HG03520 (cell line): ENCODE results near the gene UBE2E2.

ENCODE experiments used
- ATAC-seq: cut with Tn5 transposase; IDR thresholded peaks from one replicate; pipeline ENCODE4 v1.9.1; 2021; ENCODE audit warnings: mild to moderate bottlenecking, moderate library complexity; ENCODE audit not compliant: unreplicated experiment

The UBE2E2 gene

GRCh38 chr3:23239211-23240068 lies 36.3 kb downstream of the UBE2E2 start:
- ATAC-seq, result no peak

GRCh38 chr3:23240171-23240785 lies 37.2 kb downstream of the UBE2E2 start:
- no peak for ATAC-seq

GRCh38 chr3:23241256-23241655 lies 38.1 kb downstream of the UBE2E2 start:
- ATAC-seq, result no peak

- ATAC-seq, result no peak
Observed at GRCh38 chr3:23242106-23242505, 39.0 kb downstream of the UBE2E2 start.

- no peak for ATAC-seq
Observed at GRCh38 chr3:23244324-23245041, 41.4 kb downstream of the UBE2E2 start.

GRCh38 chr3:23246651-23247050 lies 43.5 kb downstream of the UBE2E2 start:
- no peak for ATAC-seq

GRCh38 chr3:23248594-23249131 lies 45.5 kb downstream of the UBE2E2 start:
- ATAC-seq, result no peak

- no peak for ATAC-seq
Observed at GRCh38 chr3:23249961-23250360, 46.8 kb downstream of the UBE2E2 start.

GRCh38 chr3:23252122-23252521 lies 49.0 kb downstream of the UBE2E2 start:
- no peak for ATAC-seq

GRCh38 chr3:23253214-23253613 lies 50.1 kb downstream of the UBE2E2 start:
- peak; percentile 58 for ATAC-seq

GRCh38 chr3:23254282-23254681 lies 51.2 kb downstream of the UBE2E2 start:
- no peak for ATAC-seq

- no peak for ATAC-seq
Observed at GRCh38 chr3:23254835-23255234, 51.7 kb downstream of the UBE2E2 start.

GRCh38 chr3:23256741-23257435 lies 53.8 kb downstream of the UBE2E2 start:
- ATAC-seq, result no peak

- ATAC-seq, result no peak
Observed at GRCh38 chr3:23258110-23258509, 55.0 kb downstream of the UBE2E2 start.

- ATAC-seq, result no peak
Observed at GRCh38 chr3:23259515-23259914, 56.4 kb downstream of the UBE2E2 start.

GRCh38 chr3:23262766-23263165 lies 59.6 kb downstream of the UBE2E2 start:
- ATAC-seq, result no peak

- no peak for ATAC-seq
Observed at GRCh38 chr3:23263796-23264195, 60.7 kb downstream of the UBE2E2 start.

GRCh38 chr3:23264413-23264812 lies 61.3 kb downstream of the UBE2E2 start:
- no peak for ATAC-seq

GRCh38 chr3:23270423-23270822 lies 67.3 kb downstream of the UBE2E2 start:
- ATAC-seq, result no peak

- no peak for ATAC-seq
Observed at GRCh38 chr3:23271876-23272741, 69.0 kb downstream of the UBE2E2 start.
